ENCODE results near the gene C1QTNF12. TPM values are rescaled to one million over a fixed set of nuclear protein-coding genes. Genes with fewer than 3 reads are reported as not detected.

Gene C1QTNF12
- total RNA-seq, 1 donor from 2014 or later, result 1.2 TPM

DNA sequence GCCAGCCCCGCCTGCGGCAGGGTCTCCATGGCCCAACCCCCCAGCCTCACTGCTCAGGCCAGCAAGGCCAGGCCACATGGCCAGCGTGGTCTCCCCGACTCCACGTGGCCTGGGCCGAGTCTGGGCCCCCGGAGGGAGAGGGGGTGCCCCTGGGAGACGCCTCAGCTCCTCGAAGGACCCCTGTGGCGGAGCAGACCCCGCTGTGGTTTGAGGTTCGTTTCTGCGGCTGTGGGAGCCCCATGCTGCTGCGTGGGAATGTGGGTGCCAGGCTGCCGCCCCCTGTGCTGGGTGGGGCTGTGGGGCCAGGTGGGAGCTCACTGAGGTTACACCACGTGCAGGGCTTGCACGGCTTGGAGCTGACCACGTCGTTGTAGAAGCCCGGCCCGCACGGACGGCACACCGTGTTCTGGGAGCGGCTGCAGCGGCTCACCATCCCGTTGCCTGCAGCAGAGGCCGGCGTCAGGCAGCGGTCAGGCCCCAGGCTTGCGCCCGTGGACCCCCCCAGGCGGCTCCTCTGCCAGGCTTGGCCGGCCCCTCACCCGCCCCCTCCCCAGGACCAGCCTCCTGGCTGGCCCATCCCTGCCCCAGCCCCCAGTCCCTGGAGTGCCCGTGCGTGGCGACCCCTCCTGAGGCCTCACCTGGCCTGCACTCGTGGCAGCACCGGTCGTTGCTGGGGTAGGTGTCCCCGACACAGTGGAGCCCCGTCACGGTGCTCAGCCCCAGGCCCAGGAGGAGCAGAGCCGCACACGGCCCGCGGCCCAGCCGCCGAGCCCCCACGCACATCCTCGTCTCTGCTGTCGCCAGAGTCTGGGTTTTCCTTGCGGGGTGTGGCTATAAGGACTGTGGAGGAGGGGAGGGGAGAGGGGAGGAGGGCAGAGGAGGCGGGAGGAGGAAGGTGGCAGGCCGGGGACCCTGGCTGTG, 32.9 kb downstream of the C1QTNF12 start, which contains the start of gene TNFRSF4:
Gene TNFRSF4 (minus strand): TSS at position 809 of the 921 bp plus-strand sequence. CDS start 26 bp downstream, at position 783.
- no peak for DNase-seq
- Histone ChIP-seq H3K4me1 (peaks cover 22% of the 10 kb centered on the region), H3K9me3 (no peaks in the 10 kb centered on the region), H3K4me3 (peak within 1 kb of the TSS; percentile 54), H3K27me3 (ENCODE audit: low read depth) (peaks cover 2% of the 10 kb centered on the region), H3K36me3 (peaks cover 30% of the 10 kb centered on the region), H3K27ac (peak within 1 kb of the TSS; percentile 71)
- TF ChIP-seq, protein P1, sequence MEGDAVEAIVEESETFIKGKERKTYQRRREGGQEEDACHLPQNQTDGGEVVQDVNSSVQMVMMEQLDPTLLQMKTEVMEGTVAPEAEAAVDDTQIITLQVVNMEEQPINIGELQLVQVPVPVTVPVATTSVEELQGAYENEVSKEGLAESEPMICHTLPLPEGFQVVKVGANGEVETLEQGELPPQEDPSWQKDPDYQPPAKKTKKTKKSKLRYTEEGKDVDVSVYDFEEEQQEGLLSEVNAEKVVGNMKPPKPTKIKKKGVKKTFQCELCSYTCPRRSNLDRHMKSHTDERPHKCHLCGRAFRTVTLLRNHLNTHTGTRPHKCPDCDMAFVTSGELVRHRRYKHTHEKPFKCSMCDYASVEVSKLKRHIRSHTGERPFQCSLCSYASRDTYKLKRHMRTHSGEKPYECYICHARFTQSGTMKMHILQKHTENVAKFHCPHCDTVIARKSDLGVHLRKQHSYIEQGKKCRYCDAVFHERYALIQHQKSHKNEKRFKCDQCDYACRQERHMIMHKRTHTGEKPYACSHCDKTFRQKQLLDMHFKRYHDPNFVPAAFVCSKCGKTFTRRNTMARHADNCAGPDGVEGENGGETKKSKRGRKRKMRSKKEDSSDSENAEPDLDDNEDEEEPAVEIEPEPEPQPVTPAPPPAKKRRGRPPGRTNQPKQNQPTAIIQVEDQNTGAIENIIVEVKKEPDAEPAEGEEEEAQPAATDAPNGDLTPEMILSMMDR (IDR thresholded peaks at IDR 0.05), result no peak
- intact Hi-C loops (cut with DNase I), result no loop called here
- peak; percentile 13 to 15 for ATAC-seq

DNA sequence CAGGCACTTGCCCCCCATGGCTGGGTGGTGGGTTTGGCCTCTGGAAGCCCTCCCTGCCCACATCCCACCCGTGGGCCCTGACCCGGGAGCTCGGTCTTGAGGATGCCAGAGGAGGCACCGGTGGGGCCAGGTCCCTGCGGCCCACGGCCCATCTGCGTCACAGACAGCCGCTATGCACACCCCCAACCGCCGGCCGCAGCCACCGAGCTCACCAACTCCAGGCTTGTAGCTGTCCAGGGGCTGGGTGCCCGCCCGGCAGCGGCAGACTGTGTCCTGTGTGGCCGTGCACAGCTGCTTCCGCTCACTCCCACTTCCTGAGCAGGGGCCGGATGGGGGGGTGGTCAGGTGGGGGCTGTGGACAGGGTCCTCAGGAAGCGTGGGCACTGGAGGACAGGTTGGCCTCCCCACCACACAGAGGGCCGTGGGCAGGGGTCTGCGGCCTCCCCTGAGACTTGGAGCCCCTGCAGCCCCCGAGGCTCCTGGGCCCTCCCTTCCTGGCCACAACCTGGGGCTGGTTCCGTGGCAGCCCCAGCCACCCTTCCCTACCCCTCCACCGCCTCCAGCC, 33.7 kb downstream of the C1QTNF12 start:
- intact Hi-C loops (cut with DNase I), result no loop called here

DNA sequence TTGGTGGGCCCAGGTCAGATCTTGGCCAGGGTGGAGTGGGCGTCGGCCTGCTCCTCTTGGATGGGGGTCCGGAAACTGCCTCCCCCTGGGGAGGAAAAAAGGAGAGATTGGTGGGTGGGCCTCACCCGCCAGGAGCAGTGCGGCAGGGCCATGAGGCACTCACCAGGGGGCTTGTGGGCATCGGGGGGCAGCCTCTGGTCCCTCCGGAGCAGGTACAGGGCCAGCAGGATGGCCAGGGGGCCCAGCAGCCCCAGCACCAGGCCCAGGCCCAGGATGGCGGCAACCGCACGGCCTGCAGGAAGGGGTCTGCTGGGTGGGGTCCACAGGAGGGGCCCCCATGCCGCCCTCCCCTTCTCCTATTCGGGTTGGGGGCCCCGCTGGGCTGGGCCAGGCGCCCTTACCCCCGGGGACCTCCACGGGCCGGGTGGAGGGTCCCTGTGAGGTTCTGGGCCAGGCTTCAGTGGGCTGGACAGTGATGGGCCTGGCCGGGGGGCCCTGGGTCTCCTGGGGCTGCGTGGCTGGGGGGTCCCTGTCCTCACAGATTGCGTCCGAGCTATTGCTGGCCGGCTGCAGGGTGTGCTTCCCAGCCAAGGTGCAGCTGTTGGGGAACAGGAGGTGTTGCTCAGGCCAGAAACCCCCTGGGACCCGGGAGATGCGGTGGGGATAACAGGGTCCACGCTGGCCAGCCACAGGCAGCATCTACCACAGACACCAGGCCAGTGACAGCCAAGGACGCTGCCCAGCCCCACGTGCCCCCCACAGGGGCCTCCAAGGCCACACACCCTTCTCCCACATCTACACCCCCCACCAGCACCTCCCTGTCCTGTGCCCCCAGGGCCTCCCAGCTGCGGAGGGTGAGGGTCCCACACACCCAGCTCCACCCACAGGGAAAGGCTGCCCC, 34.7 kb downstream of the C1QTNF12 start:
- H3K36me3 ChIP-seq, result peaks cover 11% of the 10 kb centered on the region

More for the DNA sequence above, 33.7 kb downstream of the C1QTNF12 start:
- TF ChIP-seq, protein P1 (IDR thresholded peaks at IDR 0.05), result no peak
- Histone ChIP-seq H3K9me3 (no peaks in the 10 kb centered on the region), H3K36me3 (peaks cover 22% of the 10 kb centered on the region), H3K4me3 (peak overlapping the region; percentile 54), H3K4me1 (peaks cover 22% of the 10 kb centered on the region), H3K27ac (peak overlapping the region; percentile 71), H3K27me3 (ENCODE audit: low read depth) (peaks cover 9% of the 10 kb centered on the region)
- ATAC-seq, result peak; percentile 31 to 61
- peak; percentile 77 for DNase-seq

DNA sequence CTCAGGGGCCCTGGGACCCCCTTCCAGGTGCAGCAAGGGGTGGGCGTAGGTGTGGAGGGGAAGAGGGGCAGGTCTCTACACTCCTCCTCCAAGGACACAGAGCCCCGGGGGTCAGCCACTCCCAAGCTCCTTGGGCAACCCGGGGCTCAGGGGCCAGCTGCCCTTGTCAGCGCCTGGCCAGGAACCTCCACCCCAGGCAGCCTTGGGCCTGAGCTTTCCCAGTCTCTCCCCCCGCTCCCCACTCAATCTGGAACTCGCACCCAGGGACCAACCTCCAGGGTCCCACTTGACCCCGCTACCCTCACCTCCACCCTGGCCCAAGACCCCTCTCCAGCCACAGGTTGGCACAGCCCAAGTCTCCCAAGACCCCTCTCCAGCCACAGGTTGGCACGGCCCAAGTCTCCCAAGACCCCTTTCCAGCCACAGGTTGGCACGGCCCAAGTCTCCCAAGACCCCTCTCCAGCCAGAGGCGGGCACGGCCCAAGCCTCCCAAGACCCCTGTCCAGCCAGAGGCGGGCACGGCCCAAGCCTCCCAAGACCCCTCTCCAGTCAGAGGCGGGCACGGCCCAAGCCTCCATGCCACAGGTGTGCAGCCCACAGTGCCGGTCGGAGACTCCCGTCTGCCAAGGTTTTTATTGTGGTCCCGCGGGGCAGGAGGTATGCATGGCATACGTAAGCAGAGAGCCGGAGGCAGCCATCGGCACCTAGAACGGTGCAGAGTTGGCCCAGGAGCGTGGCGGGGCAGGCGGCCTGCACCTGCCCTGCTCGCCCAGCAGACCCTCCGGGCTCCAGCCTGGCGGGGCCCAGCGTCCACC, 35.6 kb downstream of the C1QTNF12 start:
- DNase-seq (peak; percentile 41), ATAC-seq (no peak)
- H3K9me3 ChIP-seq, result no peaks in the 10 kb centered on the region
- TF ChIP-seq, protein P1 (IDR thresholded peaks at IDR 0.05), result no peak
- H3K4me3 ChIP-seq, result no peak overlapping the region
- H3K27ac ChIP-seq, result no peak overlapping the region
- peaks cover 3% of the 10 kb centered on the region for H3K36me3 ChIP-seq
- peaks cover 29% of the 10 kb centered on the region for H3K27me3 ChIP-seq (ENCODE audit: low read depth)
- H3K4me1 ChIP-seq, result peaks cover 29% of the 10 kb centered on the region
- intact Hi-C loops (cut with DNase I), result no loop called here

More for the DNA sequence above, 34.7 kb downstream of the C1QTNF12 start:
- TF ChIP-seq, protein P1 (IDR thresholded peaks at IDR 0.05), result no peak
- H3K4me3 ChIP-seq, result peak overlapping the region; percentile 54
- H3K27me3 ChIP-seq (ENCODE audit: low read depth), result peaks cover 20% of the 10 kb centered on the region
- H3K9me3 ChIP-seq, result no peaks in the 10 kb centered on the region
- DNase-seq (peak; percentile 38), ATAC-seq (no peak)
- H3K4me1 ChIP-seq, result peaks cover 22% of the 10 kb centered on the region
- intact Hi-C loops (cut with DNase I), result no loop called here
- H3K27ac ChIP-seq, result peak overlapping the region; percentile 71
